ENCODE results near the gene RPS6KC1.

DNA sequence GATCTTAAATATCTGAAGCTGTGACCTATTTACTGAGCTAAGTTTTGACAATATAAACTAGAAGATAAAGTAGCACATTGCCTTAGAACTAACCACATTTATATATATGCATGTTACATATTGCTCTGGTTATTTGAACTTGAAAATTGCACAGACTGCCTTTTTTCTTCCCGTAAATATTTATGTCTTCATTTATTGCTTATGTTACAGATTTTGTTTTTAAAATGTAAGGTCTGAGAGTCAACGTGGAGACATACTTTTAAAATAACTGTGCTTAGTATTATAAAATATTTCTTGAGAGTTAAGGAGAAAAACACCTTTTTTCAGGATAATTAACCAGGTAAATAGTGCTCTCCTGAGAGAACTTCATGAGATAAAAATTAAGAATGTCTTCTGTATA lies 3.1 kb downstream of the RPS6KC1 start:
- TF ChIP-seq EZH2 (IDR thresholded peaks at IDR 0.05): no peak
- TF ChIP-seq FOXP2 (optimal IDR thresholded peaks at IDR 0.05; ENCODE audit: control extremely low read depth, extremely low read length, insufficient read depth): no peak

All from SK-N-MC (cell line).